K562 (cell line): ENCODE data around the gene SLC22A7. TPM values are rescaled to one million over a fixed set of nuclear protein-coding genes. Genes with fewer than 3 reads are reported as not detected.
A peak's percentile ranks its signal among the peaks of the same experiment; 100 is the strongest.

Experiments used
- BMI1 ChIP-seq: fragments of 150-350 bp; IDR thresholded peaks from 2 replicates; pipeline ENCODE4 v1.6.1; 2014; ENCODE audit warnings: low read length
- EGR1 ChIP-seq: fragments of 450-650 bp; conservative IDR thresholded peaks from 2 replicates; pipeline ENCODE4 v1.6.1; 2017; ENCODE audit warnings: mild to moderate bottlenecking
- GATAD2B ChIP-seq: fragments of 450-650 bp; IDR thresholded peaks from 2 replicates; pipeline ENCODE4 v1.6.1; 2017; ENCODE audit warnings: mild to moderate bottlenecking, borderline replicate concordance
- HEY1 ChIP-seq: fragments of 250-450 bp; sonication (Bioruptor Pico); IDR thresholded peaks from 2 replicates; pipeline ENCODE4 v1.5.0; 2020; ENCODE audit warnings: mild to moderate bottlenecking, moderate library complexity, borderline replicate concordance
- RBBP5 ChIP-seq: fragments of 200-600 bp; sonication (generic); IDR thresholded peaks from 2 replicates; pipeline ENCODE4 v1.6.1; 2012; ENCODE audit warnings: borderline replicate concordance, mild to moderate bottlenecking, low read length, control low read depth, inconsistent platforms; ENCODE audit not compliant: insufficient read depth, poor library complexity, severe bottlenecking
- RBM22 ChIP-seq: fragments of 200-400 bp; formaldehyde crosslinking; IDR thresholded peaks from 2 replicates; pipeline ENCODE4 v1.6.1; 2018; ENCODE audit warnings: low read length, low read depth; ENCODE audit not compliant: poor library complexity, severe bottlenecking
- RBM25 ChIP-seq: fragments of 200-400 bp; formaldehyde crosslinking; IDR thresholded peaks from 2 replicates; pipeline ENCODE4 v1.6.1; 2018; ENCODE audit warnings: low read length, low read depth, moderate library complexity; ENCODE audit not compliant: severe bottlenecking
- SAP30 ChIP-seq: fragments of 200-600 bp; sonication (generic); IDR thresholded peaks from 2 replicates; pipeline ENCODE4 v1.6.1; 2012; ENCODE audit warnings: borderline replicate concordance, low read depth, mild to moderate bottlenecking, moderate library complexity, low read length, control low read depth, inconsistent platforms; ENCODE audit not compliant: insufficient read depth, poor library complexity, severe bottlenecking
- SIX5 ChIP-seq, 2 experiments: IDR thresholded peaks; 2 replicates each; pipeline ENCODE4 v1.6.1; 2011; ENCODE audit warnings: low read length in 2 of 2, borderline replicate concordance in 1 of 2, low read depth in 1 of 2, mild to moderate bottlenecking in 1 of 2, moderate library complexity in 1 of 2; ENCODE audit not compliant: insufficient read depth in 1 of 2
- ZNF3 ChIP-seq: fragments of 250-450 bp; sonication (Bioruptor Pico); IDR thresholded peaks from 2 replicates; pipeline ENCODE4 v1.5.0; 2021; ENCODE audit warnings: mild to moderate bottlenecking, moderate library complexity
- ZNF347 ChIP-seq: fragments of 450-650 bp; formaldehyde crosslinking; IDR thresholded peaks from 2 replicates; pipeline ENCODE4 v1.4.0; 2020; ENCODE audit warnings: low read depth, mild to moderate bottlenecking, moderate library complexity
- polyA plus RNA-seq, 8 experiments: library from polyadenylated mRNA; depleted of rRNA in 4 of 8; stranded (reverse) in 5 of 8; unstranded in 3 of 8; fragments of >200 nt; fragmentation: Nextera tagmentation in 2 of 8; fragmentation: Illumina TruSeq in 1 of 8; extraction: Ambion mirVana in 2 of 8; extraction: Trizol in 1 of 8; gene quantifications; 2 replicates each; pipeline versions ENCODE4 v1.2.1 to v1.2.3, GENCODE V29; 2011 to 2014; ENCODE audit warnings: inconsistent platforms in 1 of 8, missing spikeins in 1 of 8
- total RNA-seq, 7 experiments: library from RNA; depleted of rRNA in 6 of 7; stranded (reverse); fragments of >200 nt in 6 of 7; fragmentation: Illumina TruSeq in 2 of 7; extraction: Trizol in 2 of 7; gene quantifications; 2 replicates each; pipeline versions ENCODE4 v1.2.1 to v1.2.3, GENCODE V29; 2011 to 2021; ENCODE audit warnings: low replicate concordance in 1 of 7
- TF ChIP-seq, protein P1 (sequence below), 2 experiments: IDR thresholded peaks; 2 replicates each; pipeline ENCODE4 v1.6.1; 2012; ENCODE audit warnings: improper control_type of control experiment in 2 of 2, low read depth in 2 of 2, low read length in 2 of 2, borderline replicate concordance in 1 of 2
- TF ChIP-seq, protein P2 (sequence below), 2 experiments: fragments of 450-650 bp in 1 of 2; sonication (generic) in 1 of 2; formaldehyde crosslinking; conservative IDR thresholded peaks; 2 replicates each; pipeline versions ENCODE4 v1.4.0 to v1.8.1; 2020 to 2022; ENCODE audit warnings: mild to moderate bottlenecking in 1 of 2, missing genetic modification reagents in 1 of 2
- TF ChIP-seq, protein P3 (sequence below): fragments of 250-450 bp; sonication (Bioruptor Pico); IDR thresholded peaks from 2 replicates; pipeline ENCODE4 v1.9.0; 2021; ENCODE audit warnings: mild to moderate bottlenecking
- TF ChIP-seq, protein P4 (sequence below): fragments of 450-650 bp; IDR thresholded peaks from 2 replicates; pipeline ENCODE4 v1.6.1; 2016; ENCODE audit warnings: low read depth, mild to moderate bottlenecking, moderate library complexity
- TF ChIP-seq, protein P5 (sequence below): fragments of 250-450 bp; sonication (Bioruptor Pico); IDR thresholded peaks from 2 replicates; pipeline ENCODE4 v1.4.0; 2020; ENCODE audit warnings: borderline replicate concordance
- TF ChIP-seq, protein P6 (sequence below): fragments of 250-450 bp; sonication (Bioruptor Pico); IDR thresholded peaks from 2 replicates; pipeline ENCODE4 v1.4.0; 2020; ENCODE audit warnings: mild to moderate bottlenecking, moderate library complexity, borderline replicate concordance

The SLC22A7 gene
- total and polyA plus RNA-seq, 9 of the 15 experiments (the other 6 are each of a cell fraction or from before 2014, with no cell fraction given): not detected

DNA sequence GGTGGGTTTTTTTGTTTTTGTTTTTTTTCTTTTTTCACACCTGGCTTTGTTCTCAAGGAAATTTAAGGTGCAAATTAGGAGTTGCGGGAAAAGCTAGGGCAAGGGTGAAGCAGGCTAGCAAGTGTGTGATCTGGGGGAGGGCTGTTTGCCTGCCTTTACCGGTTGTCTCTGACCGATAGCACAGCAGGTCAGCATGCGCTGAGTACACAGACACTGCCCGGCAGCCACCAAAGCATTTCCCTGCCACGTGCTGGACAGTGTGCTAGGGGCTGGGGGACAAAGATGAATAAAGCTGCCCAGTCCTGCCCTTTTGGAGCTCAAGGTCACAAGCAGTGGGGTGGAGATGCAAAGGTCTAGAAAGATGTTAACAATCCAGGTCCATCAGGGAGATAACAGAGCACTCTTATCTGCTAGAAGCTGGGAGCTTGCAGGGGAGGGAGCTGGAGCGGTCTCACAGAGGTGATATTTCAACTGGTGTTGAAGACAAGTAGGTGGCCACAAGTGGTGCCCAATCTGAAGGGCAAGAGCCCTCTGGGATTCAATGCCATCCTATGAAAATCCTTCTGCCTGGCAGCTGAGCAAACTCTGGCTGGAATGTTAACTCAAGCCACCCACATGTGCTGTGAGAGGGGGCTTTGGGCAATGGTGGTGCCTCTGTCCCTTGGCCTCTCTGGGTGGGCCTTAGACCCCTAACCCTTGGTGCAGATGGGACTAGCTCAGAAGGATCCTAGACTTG lies 30.3 kb upstream of the SLC22A7 start (continued):
- TF ChIP-seq, protein P1, sequence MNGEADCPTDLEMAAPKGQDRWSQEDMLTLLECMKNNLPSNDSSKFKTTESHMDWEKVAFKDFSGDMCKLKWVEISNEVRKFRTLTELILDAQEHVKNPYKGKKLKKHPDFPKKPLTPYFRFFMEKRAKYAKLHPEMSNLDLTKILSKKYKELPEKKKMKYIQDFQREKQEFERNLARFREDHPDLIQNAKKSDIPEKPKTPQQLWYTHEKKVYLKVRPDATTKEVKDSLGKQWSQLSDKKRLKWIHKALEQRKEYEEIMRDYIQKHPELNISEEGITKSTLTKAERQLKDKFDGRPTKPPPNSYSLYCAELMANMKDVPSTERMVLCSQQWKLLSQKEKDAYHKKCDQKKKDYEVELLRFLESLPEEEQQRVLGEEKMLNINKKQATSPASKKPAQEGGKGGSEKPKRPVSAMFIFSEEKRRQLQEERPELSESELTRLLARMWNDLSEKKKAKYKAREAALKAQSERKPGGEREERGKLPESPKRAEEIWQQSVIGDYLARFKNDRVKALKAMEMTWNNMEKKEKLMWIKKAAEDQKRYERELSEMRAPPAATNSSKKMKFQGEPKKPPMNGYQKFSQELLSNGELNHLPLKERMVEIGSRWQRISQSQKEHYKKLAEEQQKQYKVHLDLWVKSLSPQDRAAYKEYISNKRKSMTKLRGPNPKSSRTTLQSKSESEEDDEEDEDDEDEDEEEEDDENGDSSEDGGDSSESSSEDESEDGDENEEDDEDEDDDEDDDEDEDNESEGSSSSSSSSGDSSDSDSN (IDR thresholded peaks at IDR 0.05; ENCODE audit: borderline replicate concordance in 1 of 2, low read depth in 2 of 2, low read length in 2 of 2): peak; percentile 21 to 70; a peak in 1 of 4 replicates
- TF ChIP-seq GATAD2B: no peak
- TF ChIP-seq, protein P2, sequence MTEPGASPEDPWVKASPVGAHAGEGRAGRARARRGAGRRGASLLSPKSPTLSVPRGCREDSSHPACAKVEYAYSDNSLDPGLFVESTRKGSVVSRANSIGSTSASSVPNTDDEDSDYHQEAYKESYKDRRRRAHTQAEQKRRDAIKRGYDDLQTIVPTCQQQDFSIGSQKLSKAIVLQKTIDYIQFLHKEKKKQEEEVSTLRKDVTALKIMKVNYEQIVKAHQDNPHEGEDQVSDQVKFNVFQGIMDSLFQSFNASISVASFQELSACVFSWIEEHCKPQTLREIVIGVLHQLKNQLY (CRISPR knock-in tag; conservative IDR thresholded peaks at IDR 0.05): no peak
- TF ChIP-seq EGR1: no peak
- TF ChIP-seq, protein P3, sequence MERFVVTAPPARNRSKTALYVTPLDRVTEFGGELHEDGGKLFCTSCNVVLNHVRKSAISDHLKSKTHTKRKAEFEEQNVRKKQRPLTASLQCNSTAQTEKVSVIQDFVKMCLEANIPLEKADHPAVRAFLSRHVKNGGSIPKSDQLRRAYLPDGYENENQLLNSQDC (CRISPR knock-in tag): no peak
- TF ChIP-seq, protein P4, sequence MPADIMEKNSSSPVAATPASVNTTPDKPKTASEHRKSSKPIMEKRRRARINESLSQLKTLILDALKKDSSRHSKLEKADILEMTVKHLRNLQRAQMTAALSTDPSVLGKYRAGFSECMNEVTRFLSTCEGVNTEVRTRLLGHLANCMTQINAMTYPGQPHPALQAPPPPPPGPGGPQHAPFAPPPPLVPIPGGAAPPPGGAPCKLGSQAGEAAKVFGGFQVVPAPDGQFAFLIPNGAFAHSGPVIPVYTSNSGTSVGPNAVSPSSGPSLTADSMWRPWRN: peak; percentile 95
- no peak for TF ChIP-seq ZNF3 (CRISPR knock-in tag)
- no peak for TF ChIP-seq RBM22
- TF ChIP-seq, protein P5, sequence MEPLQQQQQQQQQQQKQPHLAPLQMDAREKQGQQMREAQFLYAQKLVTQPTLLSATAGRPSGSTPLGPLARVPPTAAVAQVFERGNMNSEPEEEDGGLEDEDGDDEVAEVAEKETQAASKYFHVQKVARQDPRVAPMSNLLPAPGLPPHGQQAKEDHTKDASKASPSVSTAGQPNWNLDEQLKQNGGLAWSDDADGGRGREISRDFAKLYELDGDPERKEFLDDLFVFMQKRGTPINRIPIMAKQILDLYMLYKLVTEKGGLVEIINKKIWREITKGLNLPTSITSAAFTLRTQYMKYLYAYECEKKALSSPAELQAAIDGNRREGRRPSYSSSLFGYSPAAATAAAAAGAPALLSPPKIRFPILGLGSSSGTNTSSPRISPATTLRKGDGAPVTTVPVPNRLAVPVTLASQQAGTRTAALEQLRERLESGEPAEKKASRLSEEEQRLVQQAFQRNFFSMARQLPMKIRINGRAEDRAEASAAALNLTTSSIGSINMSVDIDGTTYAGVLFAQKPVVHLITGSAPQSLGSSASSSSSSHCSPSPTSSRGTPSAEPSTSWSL: no peak
- TF ChIP-seq BMI1: no peak
- no peak for TF ChIP-seq RBBP5
- TF ChIP-seq, protein P6, sequence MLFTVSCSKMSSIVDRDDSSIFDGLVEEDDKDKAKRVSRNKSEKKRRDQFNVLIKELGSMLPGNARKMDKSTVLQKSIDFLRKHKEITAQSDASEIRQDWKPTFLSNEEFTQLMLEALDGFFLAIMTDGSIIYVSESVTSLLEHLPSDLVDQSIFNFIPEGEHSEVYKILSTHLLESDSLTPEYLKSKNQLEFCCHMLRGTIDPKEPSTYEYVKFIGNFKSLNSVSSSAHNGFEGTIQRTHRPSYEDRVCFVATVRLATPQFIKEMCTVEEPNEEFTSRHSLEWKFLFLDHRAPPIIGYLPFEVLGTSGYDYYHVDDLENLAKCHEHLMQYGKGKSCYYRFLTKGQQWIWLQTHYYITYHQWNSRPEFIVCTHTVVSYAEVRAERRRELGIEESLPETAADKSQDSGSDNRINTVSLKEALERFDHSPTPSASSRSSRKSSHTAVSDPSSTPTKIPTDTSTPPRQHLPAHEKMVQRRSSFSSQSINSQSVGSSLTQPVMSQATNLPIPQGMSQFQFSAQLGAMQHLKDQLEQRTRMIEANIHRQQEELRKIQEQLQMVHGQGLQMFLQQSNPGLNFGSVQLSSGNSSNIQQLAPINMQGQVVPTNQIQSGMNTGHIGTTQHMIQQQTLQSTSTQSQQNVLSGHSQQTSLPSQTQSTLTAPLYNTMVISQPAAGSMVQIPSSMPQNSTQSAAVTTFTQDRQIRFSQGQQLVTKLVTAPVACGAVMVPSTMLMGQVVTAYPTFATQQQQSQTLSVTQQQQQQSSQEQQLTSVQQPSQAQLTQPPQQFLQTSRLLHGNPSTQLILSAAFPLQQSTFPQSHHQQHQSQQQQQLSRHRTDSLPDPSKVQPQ (CRISPR knock-in tag): no peak
- TF ChIP-seq RBM25: no peak
- no peak for TF ChIP-seq ZNF347
- no peak for TF ChIP-seq HEY1
- no peak for TF ChIP-seq SAP30
- TF ChIP-seq SIX5 (IDR thresholded peaks at IDR 0.05; ENCODE audit: borderline replicate concordance in 1 of 2, insufficient read depth in 1 of 2, low read depth in 1 of 2, low read length in 2 of 2): no peak
